ENCODE data around the gene MBP.

- TF ChIP-seq GABPA (IDR thresholded peaks at IDR 0.05; ENCODE audit: low read depth) (no peak), CTCF (IDR thresholded peaks at IDR 0.05; ENCODE audit: insufficient read depth, low read length) (no peak), REST (IDR thresholded peaks at IDR 0.05; ENCODE audit: insufficient replicate concordance, low read depth) (no peak), POLR2AphosphoS5 (IDR thresholded peaks at IDR 0.05; ENCODE audit: low read depth) (no peak), SPI1 (IDR thresholded peaks at IDR 0.05; ENCODE audit: borderline replicate concordance, low read depth) (no peak)
Observed at GRCh38 chr18:77044866-77045664, 87.5 kb downstream of the MBP start.

Measured in HL-60 (cell line).